Esophagus muscularis mucosa (tissue), 3 donors: ENCODE measurements around the gene CX3CR1.

ENCODE experiments used
- CTCF ChIP-seq, 3 experiments: fragments of 200-600 bp in 2 of 3; fragments of 450-650 bp in 1 of 3; sonication (generic) in 2 of 3; IDR thresholded peaks; one replicate each; pipeline ENCODE4 v1.5.1; 2017 to 2019; ENCODE audit warnings: antibody characterized with exemption in 3 of 3, mild to moderate bottlenecking in 2 of 3, moderate library complexity in 1 of 3
- EP300 ChIP-seq: sonication (generic); formaldehyde crosslinking; IDR thresholded peaks from one replicate; pipeline ENCODE4 v1.6.1; 2017; ENCODE audit warnings: antibody characterized with exemption

- TF ChIP-seq CTCF (IDR thresholded peaks at IDR 0.05): no peak
- no peak for TF ChIP-seq EP300
Observed at GRCh38 chr3:39272191-39272590, 7.6 kb downstream of the CX3CR1 start.
